ENCODE results near the gene LRRFIP1. TPM values are rescaled to one million over a fixed set of nuclear protein-coding genes. Genes with fewer than 3 reads are reported as not detected.

The LRRFIP1 gene
- polyA plus RNA-seq, 1 of the 3 experiments (the other 2 are of a cell fraction): 47.3 TPM

- ChIA-PET POLR2A (no interaction called here), CTCF (interaction anchor here (1.1 to 9.0 kb wide), 5 partner anchors 22 to 51 kb away, joined by 3 to 68 read pairs (median 9); no protein-coding TSS in a partner anchor)
- WGBS (ENCODE audit: low lambda C conversion rate): 88% methylated on average over 11 of the region's 15 CpGs
- Histone ChIP-seq H3K4me2 (peak overlapping the region; percentile 84), H2AFZ (ENCODE audit: low read depth) (no peak overlapping the region), H3K9me2 (no peaks in the 10 kb centered on the region), H3K4me1 (ENCODE audit: control insufficient read depth in 1 of 2, insufficient read depth in 2 of 2, low read depth in 1 of 2, low read length in 1 of 2) (peaks cover 52 to 56% of the 10 kb centered on the region in 2 experiments), H3K9ac (peak overlapping the region; percentile 98; the same call in 1 of the 2 replicates), H3K27me3 (ENCODE audit: insufficient read depth) (no peaks in the 10 kb centered on the region), H3K36me3 (replicated peaks in 1 of 2; ENCODE audit: control insufficient read depth in 1 of 2, insufficient read depth in 2 of 2, low read length in 1 of 2) (no peaks in the 10 kb centered on the region), H3K9me3 (no peaks in the 10 kb centered on the region), H3F3A (replicated peaks; ENCODE audit: insufficient read depth) (peaks cover 21% of the 10 kb centered on the region), H4K20me1 (ENCODE audit: insufficient read depth) (peaks cover 46% of the 10 kb centered on the region), H3K4me3 (ENCODE audit: low read depth in 2 of 2, low read length in 1 of 2) (peak overlapping the region in 1 of 2 experiments; percentile 82; a peak in 2 of 4 replicates), H3K79me2 (ENCODE audit: insufficient read depth) (peaks cover 88% of the 10 kb centered on the region), H3K27ac (ENCODE audit: low read depth in 2 of 2, low read length in 1 of 2) (peak overlapping the region in 1 of 2 experiments; percentile 88; a peak in 3 of 4 replicates)
- TF ChIP-seq TAF1 (IDR thresholded peaks at IDR 0.05; ENCODE audit: borderline replicate concordance, low read depth, low read length): no peak
- TF ChIP-seq RFX5 (IDR thresholded peaks at IDR 0.05; ENCODE audit: low read length): no peak
- TF ChIP-seq JUND (IDR thresholded peaks at IDR 0.05): no peak
- TF ChIP-seq NRF1 (IDR thresholded peaks at IDR 0.05; ENCODE audit: low read depth, low read length): no peak
- no peak for TF ChIP-seq SMC3 (IDR thresholded peaks at IDR 0.05; ENCODE audit: low read depth, low read length)
- no peak for TF ChIP-seq EP300 (IDR thresholded peaks at IDR 0.05; ENCODE audit: borderline replicate concordance in 1 of 2, low read depth in 1 of 2, low read length in 1 of 2)
- no peak for TF ChIP-seq FOXM1 (IDR thresholded peaks at IDR 0.05; ENCODE audit: low read depth)
- no peak for TF ChIP-seq CTCF (IDR thresholded peaks at IDR 0.05)
- no peak for DNase-seq
These were observed 67.2 kb downstream of the LRRFIP1 start for GRCh38 chr2:237694415-237695194.

- no peak for DNase-seq
- Histone ChIP-seq H3K4me3 (ENCODE audit: low read depth in 2 of 2, low read length in 1 of 2) (peak overlapping the region in 1 of 2 experiments; percentile 82; a peak in 2 of 4 replicates), H3K27me3 (ENCODE audit: insufficient read depth) (no peaks in the 10 kb centered on the region), H3F3A (replicated peaks; ENCODE audit: insufficient read depth) (peaks cover 21% of the 10 kb centered on the region), H3K9me3 (no peaks in the 10 kb centered on the region), H3K4me2 (peak overlapping the region; percentile 84), H4K20me1 (ENCODE audit: insufficient read depth) (peaks cover 53% of the 10 kb centered on the region), H3K27ac (ENCODE audit: low read depth in 2 of 2, low read length in 1 of 2) (peak overlapping the region; percentile 58 to 88), H3K4me1 (ENCODE audit: control insufficient read depth in 1 of 2, insufficient read depth in 2 of 2, low read depth in 1 of 2, low read length in 1 of 2) (peaks cover 54 to 60% of the 10 kb centered on the region in 2 experiments), H2AFZ (ENCODE audit: low read depth) (no peak overlapping the region), H3K36me3 (replicated peaks in 1 of 2; ENCODE audit: control insufficient read depth in 1 of 2, insufficient read depth in 2 of 2, low read length in 1 of 2) (no peaks in the 10 kb centered on the region), H3K79me2 (ENCODE audit: insufficient read depth) (peaks cover 95% of the 10 kb centered on the region), H3K9me2 (no peaks in the 10 kb centered on the region), H3K9ac (peak overlapping the region; percentile 98; the same call in 1 of the 2 replicates)
- 15% methylated on average over 7 of the region's 7 CpGs for whole genome bisulfite sequencing (ENCODE audit: low lambda C conversion rate)
- CTCF ChIA-PET: no interaction called here
- POLR2A ChIA-PET: no interaction called here
- no peak for TF ChIP-seq RXRA (IDR thresholded peaks at IDR 0.05; ENCODE audit: borderline replicate concordance, low read depth)
- TF ChIP-seq TCF12 (IDR thresholded peaks at IDR 0.05): peak; percentile 75
- TF ChIP-seq CTCF (IDR thresholded peaks at IDR 0.05): no peak
- 0 out of 2 replicates have a peak, but pooled peaks have one; percentile 34 for TF ChIP-seq TEAD4 (IDR thresholded peaks at IDR 0.05; ENCODE audit: borderline replicate concordance, insufficient read depth)
- no peak for TF ChIP-seq ELF1 (IDR thresholded peaks at IDR 0.05)
- TF ChIP-seq EP300 (IDR thresholded peaks at IDR 0.05; ENCODE audit: borderline replicate concordance in 1 of 2, low read depth in 1 of 2, low read length in 1 of 2): 0 out of 4 replicates have a peak, but pooled peaks of 1 of the 2 experiments have one; percentile 16
- TF ChIP-seq EZH2phosphoT487 (IDR thresholded peaks at IDR 0.05; ENCODE audit: borderline replicate concordance, low read depth): no peak
- no peak for TF ChIP-seq YY1 (IDR thresholded peaks at IDR 0.05; ENCODE audit: low read depth)
- TF ChIP-seq TAF1 (IDR thresholded peaks at IDR 0.05; ENCODE audit: borderline replicate concordance, low read depth, low read length): no peak
- TF ChIP-seq PBX3 (IDR thresholded peaks at IDR 0.05): 0 out of 2 replicates have a peak, but pooled peaks have one; percentile 33
- TF ChIP-seq MEF2A (IDR thresholded peaks at IDR 0.05; ENCODE audit: borderline replicate concordance, low read depth): 0 out of 2 replicates have a peak, but pooled peaks have one; percentile 30
- peak; percentile 88 for TF ChIP-seq FOSL2 (IDR thresholded peaks at IDR 0.05; ENCODE audit: borderline replicate concordance, low read depth)
- TF ChIP-seq MAX (IDR thresholded peaks at IDR 0.05; ENCODE audit: low read depth): 0 out of 2 replicates have a peak, but pooled peaks have one; percentile 50
- no peak for TF ChIP-seq RAD21 (IDR thresholded peaks at IDR 0.05; ENCODE audit: low read length)
- peak; percentile 72; the same call in 1 of the 2 replicates for TF ChIP-seq POLR2AphosphoS5 (IDR thresholded peaks at IDR 0.05; ENCODE audit: low read depth, low read length)
These were observed 67.9 kb downstream of the LRRFIP1 start for GRCh38 chr2:237695201-237695780.

Measured in SK-N-SH (cell line).